GM10266 (cell line): ENCODE measurements around the gene NT5DC2.

Source experiments
- DNase-seq: peaks from one replicate; pipeline ENCODE4 v3.0.0; 2012; ENCODE audit errors: extremely low spot score
- CTCF ChIP-seq: IDR thresholded peaks from 2 replicates; pipeline ENCODE4 v1.5.1; 2012; ENCODE audit warnings: mild to moderate bottlenecking, low read depth; ENCODE audit not compliant: control insufficient read depth, insufficient read depth; ENCODE audit errors: missing control alignments

Gene NT5DC2

GRCh38 chr3:52547143-52547542, 13.5 kb upstream of the NT5DC2 start:
- no peak for TF ChIP-seq CTCF

GRCh38 chr3:52546111-52546901, 12.6 kb upstream of the NT5DC2 start:
- no peak for DNase-seq
- no peak for TF ChIP-seq CTCF

More at GRCh38 chr3:52547143-52547542, 13.5 kb upstream of the NT5DC2 start:
- DNase-seq: no peak

GRCh38 chr3:52544937-52545336, 11.3 kb upstream of the NT5DC2 start:
- DNase-seq: no peak
- TF ChIP-seq CTCF: no peak

- no peak for TF ChIP-seq CTCF
- DNase-seq: no peak
Observed at GRCh38 chr3:52541050-52541449, 7.4 kb upstream of the NT5DC2 start.

GRCh38 chr3:52539010-52539653, 5.5 kb upstream of the NT5DC2 start:
- no peak for TF ChIP-seq CTCF

GRCh38 chr3:52537726-52538421, 4.2 kb upstream of the NT5DC2 start:
- TF ChIP-seq CTCF: no peak
- no peak for DNase-seq

More at GRCh38 chr3:52539010-52539653, 5.5 kb upstream of the NT5DC2 start:
- no peak for DNase-seq
